ENCODE results near the gene ANK3. TPM values are rescaled to one million over a fixed set of nuclear protein-coding genes. Genes with fewer than 3 reads are reported as not detected.

Gene ANK3
- total and polyA plus RNA-seq, 2 donors (not counting 1 experiment from before 2014, with no cell fraction given): 0.50 to 0.79 TPM

DNA sequence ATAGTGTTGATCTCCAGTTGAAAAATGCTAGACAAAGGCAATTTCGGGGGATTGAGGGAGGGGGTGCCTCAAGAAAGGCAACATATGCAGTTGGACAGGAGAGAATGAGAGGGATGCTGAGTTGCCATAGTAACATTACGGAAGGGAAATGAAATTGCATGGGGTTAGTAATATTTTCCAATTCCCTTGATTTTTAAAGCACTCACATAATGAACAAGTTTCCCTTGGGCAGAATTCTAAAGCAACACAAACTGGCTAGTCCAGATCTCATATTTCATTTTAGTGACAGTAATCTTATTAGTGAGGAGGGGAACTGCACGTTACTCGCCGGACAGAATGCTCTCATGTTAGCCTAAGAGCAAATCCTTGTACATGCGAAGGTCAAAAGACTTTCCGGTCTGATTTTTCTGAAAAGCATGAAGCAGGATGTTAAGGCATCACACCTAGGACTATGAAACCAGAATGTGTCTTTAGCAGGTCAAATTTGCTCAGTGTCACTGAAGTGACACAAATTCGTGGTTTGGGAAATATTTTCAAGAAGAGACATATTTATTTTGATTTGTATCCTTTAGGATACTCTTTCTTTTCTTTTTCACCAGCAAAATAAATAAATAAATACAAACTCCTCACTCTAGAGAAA lies 165.5 kb downstream of the ANK3 start:
- Histone ChIP-seq H3K4me3 (replicated peaks in 1 of 4; ENCODE audit: control extremely low read depth in 1 of 4, insufficient read depth in 1 of 4, low read depth in 3 of 4, low read length in 4 of 4) (no peak overlapping the region), H2AFZ (ENCODE audit: low read length) (no peak overlapping the region), H3K79me2 (ENCODE audit: control insufficient read depth, insufficient read depth, low read length) (no peaks in the 10 kb centered on the region), H3K36me3 (ENCODE audit: control insufficient read depth, insufficient read depth, low read length) (no peaks in the 10 kb centered on the region), H3K27ac (ENCODE audit: insufficient read depth, low read length) (no peak overlapping the region), H3K9me3 (ENCODE audit: control insufficient read depth, insufficient read depth, low read depth, low read length) (no peaks in the 10 kb centered on the region), H3K4me2 (ENCODE audit: extremely low read depth, insufficient read depth, low read length) (no peak overlapping the region), H3K27me3 (ENCODE audit: control insufficient read depth, insufficient read depth, low read length) (no peaks in the 10 kb centered on the region), H4K20me1 (ENCODE audit: control insufficient read depth, extremely low read depth, insufficient read depth, low read length) (no peaks in the 10 kb centered on the region), H3K4me1 (ENCODE audit: control insufficient read depth, extremely low read depth, insufficient read depth, low read length) (no peaks in the 10 kb centered on the region), H3K9ac (ENCODE audit: insufficient read depth, low read length) (no peak overlapping the region)
- no peak for DNase-seq (ENCODE audit: low read depth in 2 of 2)
- TF ChIP-seq, protein P1, sequence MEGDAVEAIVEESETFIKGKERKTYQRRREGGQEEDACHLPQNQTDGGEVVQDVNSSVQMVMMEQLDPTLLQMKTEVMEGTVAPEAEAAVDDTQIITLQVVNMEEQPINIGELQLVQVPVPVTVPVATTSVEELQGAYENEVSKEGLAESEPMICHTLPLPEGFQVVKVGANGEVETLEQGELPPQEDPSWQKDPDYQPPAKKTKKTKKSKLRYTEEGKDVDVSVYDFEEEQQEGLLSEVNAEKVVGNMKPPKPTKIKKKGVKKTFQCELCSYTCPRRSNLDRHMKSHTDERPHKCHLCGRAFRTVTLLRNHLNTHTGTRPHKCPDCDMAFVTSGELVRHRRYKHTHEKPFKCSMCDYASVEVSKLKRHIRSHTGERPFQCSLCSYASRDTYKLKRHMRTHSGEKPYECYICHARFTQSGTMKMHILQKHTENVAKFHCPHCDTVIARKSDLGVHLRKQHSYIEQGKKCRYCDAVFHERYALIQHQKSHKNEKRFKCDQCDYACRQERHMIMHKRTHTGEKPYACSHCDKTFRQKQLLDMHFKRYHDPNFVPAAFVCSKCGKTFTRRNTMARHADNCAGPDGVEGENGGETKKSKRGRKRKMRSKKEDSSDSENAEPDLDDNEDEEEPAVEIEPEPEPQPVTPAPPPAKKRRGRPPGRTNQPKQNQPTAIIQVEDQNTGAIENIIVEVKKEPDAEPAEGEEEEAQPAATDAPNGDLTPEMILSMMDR (conservative IDR thresholded peaks at IDR 0.05 in 1 of 2, IDR thresholded peaks at IDR 0.05 in 1 of 2; ENCODE audit: low read depth in 1 of 2, low read length in 2 of 2): no peak
- TF ChIP-seq EZH2 (IDR thresholded peaks at IDR 0.05; ENCODE audit: low read length, missing control alignments): no peak

DNA sequence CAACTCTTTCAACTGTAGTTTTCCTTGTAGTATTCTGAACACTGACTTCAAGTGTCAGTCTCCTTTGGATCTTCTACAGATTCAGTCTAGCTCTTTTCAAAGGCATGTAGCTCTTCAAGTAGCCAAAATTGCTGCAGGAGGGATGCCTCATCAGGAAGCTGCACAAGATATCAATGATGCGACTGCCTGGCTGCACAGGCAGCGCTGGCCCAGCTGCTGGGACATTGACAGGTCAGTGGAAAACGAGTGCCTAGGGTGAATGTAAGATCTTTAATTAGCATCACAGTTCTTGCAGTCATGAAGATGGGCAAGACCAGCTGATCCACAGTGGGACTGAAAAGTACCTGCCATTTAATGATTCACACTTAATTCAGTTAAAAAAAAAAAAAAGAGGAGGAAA lies 167.6 kb downstream of the ANK3 start:
- Histone ChIP-seq H3K27ac (ENCODE audit: insufficient read depth, low read length) (no peak overlapping the region), H3K4me1 (ENCODE audit: control insufficient read depth, extremely low read depth, insufficient read depth, low read length) (no peaks in the 10 kb centered on the region), H3K27me3 (ENCODE audit: control insufficient read depth, insufficient read depth, low read length) (no peaks in the 10 kb centered on the region), H3K79me2 (ENCODE audit: control insufficient read depth, insufficient read depth, low read length) (no peaks in the 10 kb centered on the region), H3K4me2 (ENCODE audit: extremely low read depth, insufficient read depth, low read length) (no peak overlapping the region), H4K20me1 (ENCODE audit: control insufficient read depth, extremely low read depth, insufficient read depth, low read length) (no peaks in the 10 kb centered on the region), H3K36me3 (ENCODE audit: control insufficient read depth, insufficient read depth, low read length) (no peaks in the 10 kb centered on the region), H3K9ac (ENCODE audit: insufficient read depth, low read length) (no peak overlapping the region), H3K9me3 (ENCODE audit: control insufficient read depth, insufficient read depth, low read depth, low read length) (no peaks in the 10 kb centered on the region), H2AFZ (ENCODE audit: low read length) (no peak overlapping the region), H3K4me3 (replicated peaks in 1 of 4; ENCODE audit: control extremely low read depth in 1 of 4, insufficient read depth in 1 of 4, low read depth in 3 of 4, low read length in 4 of 4) (no peak overlapping the region)
- DNase-seq (ENCODE audit: low read depth in 2 of 2): no peak
- TF ChIP-seq, protein P1 (conservative IDR thresholded peaks at IDR 0.05 in 1 of 2, IDR thresholded peaks at IDR 0.05 in 1 of 2; ENCODE audit: low read depth in 1 of 2, low read length in 2 of 2): no peak

DNA sequence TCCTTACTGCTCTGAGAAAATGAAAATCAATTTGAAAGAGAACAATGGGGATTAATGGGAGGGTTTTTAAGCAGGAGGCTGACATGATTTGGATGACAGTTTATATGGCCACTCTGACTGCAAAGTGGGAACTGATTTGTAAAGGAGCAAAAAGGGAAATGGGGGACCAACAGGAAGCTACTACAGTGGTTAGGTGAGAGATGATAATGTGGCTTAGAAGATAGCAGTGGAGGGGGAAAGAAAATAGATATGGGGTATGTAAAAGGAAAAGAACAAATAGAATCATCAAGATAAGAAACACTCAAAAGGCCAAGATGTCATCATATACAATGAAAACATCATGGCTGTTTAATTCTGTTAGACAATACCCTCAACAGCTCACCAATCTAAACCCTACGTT lies 177.5 kb downstream of the ANK3 start:
- no peaks in the 10 kb centered on the region for H3K36me3 ChIP-seq (ENCODE audit: control insufficient read depth, insufficient read depth, low read length)
- TF ChIP-seq, protein P1 (conservative IDR thresholded peaks at IDR 0.05 in 1 of 2, IDR thresholded peaks at IDR 0.05 in 1 of 2; ENCODE audit: low read depth in 1 of 2, low read length in 2 of 2): no peak
- TF ChIP-seq EZH2 (IDR thresholded peaks at IDR 0.05; ENCODE audit: low read length, missing control alignments): no peak
- H3K4me2 ChIP-seq (ENCODE audit: extremely low read depth, insufficient read depth, low read length): no peak overlapping the region
- no peaks in the 10 kb centered on the region for H3K9me3 ChIP-seq (ENCODE audit: control insufficient read depth, insufficient read depth, low read depth, low read length)
- H3K27me3 ChIP-seq (ENCODE audit: control insufficient read depth, insufficient read depth, low read length): peaks cover 2% of the 10 kb centered on the region
- no peak for DNase-seq (ENCODE audit: low read depth in 2 of 2)
- no peaks in the 10 kb centered on the region for H3K4me1 ChIP-seq (ENCODE audit: control insufficient read depth, extremely low read depth, insufficient read depth, low read length)
- H4K20me1 ChIP-seq (ENCODE audit: control insufficient read depth, extremely low read depth, insufficient read depth, low read length): no peaks in the 10 kb centered on the region
- no peaks in the 10 kb centered on the region for H3K79me2 ChIP-seq (ENCODE audit: control insufficient read depth, insufficient read depth, low read length)
- no peak overlapping the region for H3K9ac ChIP-seq (ENCODE audit: insufficient read depth, low read length)
- no peak overlapping the region for H3K4me3 ChIP-seq (replicated peaks in 1 of 4; ENCODE audit: control extremely low read depth in 1 of 4, insufficient read depth in 1 of 4, low read depth in 3 of 4, low read length in 4 of 4)
- no peak overlapping the region for H3K27ac ChIP-seq (ENCODE audit: insufficient read depth, low read length)
- H2AFZ ChIP-seq (ENCODE audit: low read length): no peak overlapping the region

Measured in fibroblast of lung (primary cell).